Osteoblast (primary cell): ENCODE results near the gene NINL. TPM values are rescaled to one million over a fixed set of nuclear protein-coding genes. Genes with fewer than 3 reads are reported as not detected.
"Not testable (repeated sequence)": the region's sequence is repeated elsewhere in the genome, so short reads cannot be mapped to it uniquely, and the experiment has no call there.

Experiments
- DNase-seq: peaks from one replicate; pipeline ENCODE4 v3.0.0; 2011; ENCODE audit warnings: low spot score, mixed read lengths; ENCODE audit not compliant: insufficient read length; ENCODE audit errors: missing footprints
- H2AFZ ChIP-seq: 2 replicates; pipeline ENCODE4 v1.6.0; 2011; ENCODE audit warnings: mild to moderate bottlenecking, low read length
- H3K27ac ChIP-seq: 2 replicates; pipeline ENCODE4 v1.5.1; 2011; ENCODE audit warnings: mild to moderate bottlenecking, low read depth, low read length, moderate library complexity
- H3K27me3 ChIP-seq: 2 replicates; pipeline ENCODE4 v1.6.0; 2012; ENCODE audit warnings: mild to moderate bottlenecking, control low read depth, inconsistent platforms, low read length, moderate library complexity; ENCODE audit not compliant: insufficient read depth
- H3K36me3 ChIP-seq: 2 replicates; pipeline ENCODE4 v1.5.1; 2011; ENCODE audit warnings: mild to moderate bottlenecking, low read length, control low read depth, moderate library complexity; ENCODE audit not compliant: insufficient read depth
- H3K4me1 ChIP-seq: 2 replicates; pipeline ENCODE4 v1.5.1; 2011; ENCODE audit warnings: mild to moderate bottlenecking, low read length, control low read depth, moderate library complexity; ENCODE audit not compliant: insufficient read depth
- H3K4me2 ChIP-seq: 2 replicates; pipeline ENCODE4 v1.6.0; 2011; ENCODE audit warnings: mild to moderate bottlenecking, low read length; ENCODE audit not compliant: insufficient read depth
- H3K4me3 ChIP-seq: fragments of 200-600 bp; sonication (generic); 3 replicates; pipeline ENCODE4 v1.5.1; 2012; ENCODE audit warnings: mild to moderate bottlenecking, low read length, inconsistent platforms; ENCODE audit not compliant: insufficient read depth
- H3K79me2 ChIP-seq: 2 replicates; pipeline ENCODE4 v1.6.0; 2012; ENCODE audit warnings: mild to moderate bottlenecking, low read length, control low read depth, inconsistent platforms; ENCODE audit not compliant: insufficient read depth
- H3K9me3 ChIP-seq: 2 replicates; pipeline ENCODE4 v1.5.1; 2011; ENCODE audit warnings: low read depth, low read length, control low read depth
- H4K20me1 ChIP-seq: 2 replicates; pipeline ENCODE4 v1.6.0; 2012; ENCODE audit warnings: mild to moderate bottlenecking, low read length, control low read depth; ENCODE audit not compliant: insufficient read depth
- total RNA-seq: library from RNA; depleted of rRNA; stranded (reverse); fragments of >200 nt; gene quantifications from 2 replicates; pipeline ENCODE4 v1.2.3, GENCODE V29; 2012
- TF ChIP-seq, protein P1 (sequence below): IDR thresholded peaks from 2 replicates; pipeline ENCODE4 v1.5.1; 2011; ENCODE audit warnings: mild to moderate bottlenecking, low read depth, low read length, moderate library complexity; ENCODE audit errors: extremely low read depth

NINL gene
- total RNA-seq, 1 donor, result 14.8 TPM

DNA sequence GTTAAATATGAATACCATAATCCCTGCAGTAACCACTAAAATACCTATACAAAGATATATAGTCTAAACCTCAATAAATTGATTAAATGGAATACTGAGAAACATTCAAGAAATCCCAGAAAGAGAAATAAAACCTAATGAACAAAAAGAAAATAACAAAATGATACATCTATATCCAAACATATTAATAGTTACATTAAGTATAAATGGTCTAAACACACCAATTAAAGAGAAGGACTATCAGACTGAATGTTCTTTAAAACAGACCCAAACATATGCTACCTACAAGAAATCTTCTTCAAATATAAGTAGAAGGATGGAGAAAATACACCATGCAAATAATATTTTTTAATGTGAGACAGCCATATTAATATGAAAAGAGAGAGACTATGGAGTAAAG is 22.0 kb downstream of the NINL start:
- H4K20me1 ChIP-seq, result no peaks in the 10 kb centered on the region
- no peaks in the 10 kb centered on the region for H3K36me3 ChIP-seq
- TF ChIP-seq, protein P1, sequence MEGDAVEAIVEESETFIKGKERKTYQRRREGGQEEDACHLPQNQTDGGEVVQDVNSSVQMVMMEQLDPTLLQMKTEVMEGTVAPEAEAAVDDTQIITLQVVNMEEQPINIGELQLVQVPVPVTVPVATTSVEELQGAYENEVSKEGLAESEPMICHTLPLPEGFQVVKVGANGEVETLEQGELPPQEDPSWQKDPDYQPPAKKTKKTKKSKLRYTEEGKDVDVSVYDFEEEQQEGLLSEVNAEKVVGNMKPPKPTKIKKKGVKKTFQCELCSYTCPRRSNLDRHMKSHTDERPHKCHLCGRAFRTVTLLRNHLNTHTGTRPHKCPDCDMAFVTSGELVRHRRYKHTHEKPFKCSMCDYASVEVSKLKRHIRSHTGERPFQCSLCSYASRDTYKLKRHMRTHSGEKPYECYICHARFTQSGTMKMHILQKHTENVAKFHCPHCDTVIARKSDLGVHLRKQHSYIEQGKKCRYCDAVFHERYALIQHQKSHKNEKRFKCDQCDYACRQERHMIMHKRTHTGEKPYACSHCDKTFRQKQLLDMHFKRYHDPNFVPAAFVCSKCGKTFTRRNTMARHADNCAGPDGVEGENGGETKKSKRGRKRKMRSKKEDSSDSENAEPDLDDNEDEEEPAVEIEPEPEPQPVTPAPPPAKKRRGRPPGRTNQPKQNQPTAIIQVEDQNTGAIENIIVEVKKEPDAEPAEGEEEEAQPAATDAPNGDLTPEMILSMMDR, result no peak
- no peak for DNase-seq
- no peak overlapping the region for H3K4me2 ChIP-seq
- no peak overlapping the region for H3K4me3 ChIP-seq
- peaks cover 14% of the 10 kb centered on the region for H3K79me2 ChIP-seq
- no peaks in the 10 kb centered on the region for H3K9me3 ChIP-seq
- no peak overlapping the region for H3K27ac ChIP-seq
- H2AFZ ChIP-seq, result no peak overlapping the region
- H3K4me1 ChIP-seq, result no peaks in the 10 kb centered on the region
- no peaks in the 10 kb centered on the region for H3K27me3 ChIP-seq

DNA sequence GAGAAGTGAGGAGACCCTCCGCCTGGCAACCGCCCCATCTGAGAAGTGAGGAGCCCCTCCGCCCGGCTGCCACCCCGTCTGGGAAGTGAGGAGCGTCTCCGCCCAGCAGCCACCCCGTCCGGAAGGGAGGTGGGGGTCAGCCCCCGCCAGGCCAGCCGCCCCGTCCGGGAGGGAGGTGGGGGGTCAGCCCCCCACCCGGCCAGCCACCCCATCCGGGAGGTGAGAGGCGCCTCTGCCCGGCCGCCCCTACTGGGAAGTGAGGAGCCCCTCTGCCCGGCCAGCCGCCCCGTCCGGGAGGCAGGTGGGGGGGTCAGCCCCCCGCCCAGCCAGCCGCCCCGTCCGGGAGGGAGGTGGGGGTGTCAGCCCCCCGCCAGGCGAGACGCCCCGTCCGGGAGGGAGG is 23.6 kb downstream of the NINL start:
- not testable (repeated sequence) for H3K4me3 ChIP-seq, H3K36me3 ChIP-seq, H2AFZ ChIP-seq, H3K4me1 ChIP-seq, H3K9me3 ChIP-seq, H3K4me2 ChIP-seq, DNase-seq, H3K27ac ChIP-seq, H3K27me3 ChIP-seq, H4K20me1 ChIP-seq
- peaks cover 11% of the 10 kb centered on the region for H3K79me2 ChIP-seq

DNA sequence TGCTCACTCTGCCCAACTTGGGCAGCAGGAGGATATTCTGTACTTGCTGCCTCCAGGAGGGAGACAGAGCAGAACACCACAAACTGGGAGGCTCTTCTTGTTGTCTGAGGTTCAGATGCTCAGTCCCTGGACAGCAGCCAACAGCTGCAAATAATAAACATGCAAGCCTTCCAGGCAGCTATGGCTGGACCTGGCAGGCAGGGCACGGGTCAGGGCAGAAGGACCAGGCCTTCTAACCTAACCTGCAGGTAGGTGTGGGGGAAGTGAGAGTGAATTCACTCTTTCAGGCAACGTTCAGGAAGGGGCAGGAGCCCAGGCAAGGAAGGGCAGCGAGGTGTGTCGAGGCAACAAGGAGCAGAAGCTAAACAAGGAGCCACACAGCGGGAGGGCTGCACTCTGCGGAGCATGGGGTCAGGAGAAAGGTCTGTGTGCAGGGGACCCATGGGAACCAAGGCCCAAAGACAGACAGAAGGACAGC is 31.5 kb downstream of the NINL start:
- Histone ChIP-seq H3K4me2 (no peak overlapping the region), H3K27ac (no peak overlapping the region), H3K79me2 (peaks cover 10% of the 10 kb centered on the region), H3K36me3 (no peaks in the 10 kb centered on the region), H3K4me1 (peaks cover 12% of the 10 kb centered on the region), H3K9me3 (no peaks in the 10 kb centered on the region), H3K4me3 (no peak overlapping the region), H3K27me3 (no peaks in the 10 kb centered on the region), H4K20me1 (peaks cover 8% of the 10 kb centered on the region), H2AFZ (no peak overlapping the region)
- TF ChIP-seq, protein P1, result no peak
- no peak for DNase-seq

DNA sequence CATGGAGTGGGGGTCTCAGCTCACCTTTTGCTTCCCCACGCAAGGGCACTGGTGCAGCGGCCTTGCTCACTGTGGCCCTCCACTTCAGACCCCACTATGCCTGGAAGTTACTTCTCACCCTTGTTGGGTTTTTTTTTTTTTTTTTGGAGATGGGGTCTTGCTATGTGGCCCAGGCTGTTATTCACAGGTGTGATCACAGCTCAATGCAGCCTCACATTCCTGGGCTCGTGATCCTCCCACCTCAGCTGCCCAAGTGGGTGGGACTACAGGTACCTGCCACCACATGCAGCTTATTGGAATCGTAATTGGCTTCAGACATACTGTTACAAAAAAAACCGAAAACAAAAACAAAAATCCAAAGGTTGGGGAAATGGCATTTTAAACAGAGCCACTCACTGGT is 32.4 kb downstream of the NINL start:
- Histone ChIP-seq H3K4me3 (no peak overlapping the region), H3K27me3 (no peaks in the 10 kb centered on the region), H2AFZ (no peak overlapping the region), H3K79me2 (peaks cover 12% of the 10 kb centered on the region), H3K27ac (no peak overlapping the region), H3K9me3 (no peaks in the 10 kb centered on the region), H4K20me1 (peaks cover 11% of the 10 kb centered on the region), H3K4me2 (no peak overlapping the region), H3K4me1 (peaks cover 12% of the 10 kb centered on the region), H3K36me3 (no peaks in the 10 kb centered on the region)
- TF ChIP-seq, protein P1, result no peak
- DNase-seq, result no peak
